GM19328 (cell line): ENCODE data around the gene PNRC2.
"Not testable (repeated sequence)": the region's sequence is repeated elsewhere in the genome, so short reads cannot be mapped to it uniquely, and the experiment has no call there.

Source experiments
- ATAC-seq: cut with Tn5 transposase; IDR thresholded peaks from one replicate; pipeline ENCODE4 v1.9.1; 2021; ENCODE audit warnings: mild to moderate bottlenecking, moderate library complexity; ENCODE audit not compliant: unreplicated experiment

PNRC2 gene

DNA sequence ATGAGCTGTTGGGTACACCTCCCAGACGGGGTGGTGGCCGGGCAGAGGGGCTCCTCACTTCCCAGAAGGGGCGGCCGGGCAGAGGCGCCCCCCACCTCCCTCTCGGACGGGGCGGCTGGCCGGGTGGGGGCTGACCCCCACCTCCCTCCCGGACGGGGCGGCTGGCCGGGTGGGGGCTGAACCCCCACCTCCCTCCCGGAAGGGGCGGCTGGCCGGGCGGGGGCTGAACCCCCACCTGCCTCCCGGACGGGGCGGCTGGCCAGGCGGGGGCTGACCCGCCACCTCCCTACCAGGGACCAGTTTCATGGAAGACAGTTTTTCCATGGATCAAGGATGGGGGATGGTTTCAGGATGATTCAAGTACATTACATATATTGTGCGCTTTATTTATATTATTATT, 27.4 kb downstream of the PNRC2 start:
- not testable (repeated sequence) for ATAC-seq

DNA sequence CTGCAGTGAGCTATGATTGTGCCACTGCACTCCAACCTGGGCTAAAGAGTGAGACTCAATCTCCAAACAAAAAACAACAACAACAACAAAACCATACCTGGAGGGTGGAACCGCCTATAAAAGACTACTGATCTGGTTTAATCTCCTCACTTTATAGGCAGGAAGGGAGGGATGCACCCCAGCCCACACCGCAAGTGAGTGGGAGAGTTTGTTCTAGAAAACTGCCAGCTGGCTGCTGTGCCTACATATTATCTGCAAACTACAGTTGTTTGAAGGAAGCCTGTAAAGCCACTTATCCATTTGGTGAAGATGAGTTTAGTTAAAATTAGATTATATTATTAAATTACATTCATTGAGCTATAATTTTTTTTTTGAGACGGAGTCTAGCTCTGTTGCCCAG, 29.6 kb downstream of the PNRC2 start:
- no peak for ATAC-seq

DNA sequence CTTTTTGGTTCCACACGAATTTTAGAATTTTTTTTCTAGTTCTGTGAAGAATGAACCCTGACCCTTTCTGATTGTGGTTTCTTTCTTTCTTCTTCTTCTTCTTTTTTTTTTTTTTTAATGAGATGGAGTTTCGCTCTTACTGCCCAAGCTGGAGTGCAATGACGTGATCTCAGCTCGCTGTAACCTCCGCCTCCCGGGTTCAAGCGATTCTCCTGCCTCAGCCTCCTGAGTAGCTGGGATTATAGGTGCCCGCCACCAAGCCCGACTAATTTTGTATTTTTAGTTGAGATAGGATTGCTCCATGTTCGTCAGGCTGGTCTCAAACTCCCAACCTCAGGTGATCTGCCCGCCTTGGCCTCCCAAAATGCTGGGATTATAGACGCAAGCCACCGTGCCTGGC, 32.4 kb downstream of the PNRC2 start:
- ATAC-seq = not testable (repeated sequence)

DNA sequence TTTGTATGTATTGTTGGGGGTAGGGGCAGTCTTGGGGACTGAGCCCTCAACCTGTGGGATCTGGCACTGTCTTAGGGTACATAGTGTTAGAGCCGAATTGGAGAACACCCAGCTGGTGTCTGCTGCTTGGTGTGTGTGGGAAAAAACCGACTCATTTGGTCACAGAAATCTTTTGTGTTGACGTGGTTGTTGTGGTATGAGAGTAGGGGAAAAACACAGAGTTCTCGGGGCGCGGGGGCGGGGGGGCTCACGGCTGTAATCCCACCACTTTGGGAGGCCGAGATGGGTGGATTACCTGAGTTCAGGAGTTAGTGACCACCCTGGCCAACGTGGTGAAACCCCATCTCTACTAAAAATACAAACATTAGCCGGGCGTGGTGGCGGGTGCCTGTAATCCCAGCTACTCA, 35.8 kb downstream of the PNRC2 start:
- ATAC-seq = no peak

DNA sequence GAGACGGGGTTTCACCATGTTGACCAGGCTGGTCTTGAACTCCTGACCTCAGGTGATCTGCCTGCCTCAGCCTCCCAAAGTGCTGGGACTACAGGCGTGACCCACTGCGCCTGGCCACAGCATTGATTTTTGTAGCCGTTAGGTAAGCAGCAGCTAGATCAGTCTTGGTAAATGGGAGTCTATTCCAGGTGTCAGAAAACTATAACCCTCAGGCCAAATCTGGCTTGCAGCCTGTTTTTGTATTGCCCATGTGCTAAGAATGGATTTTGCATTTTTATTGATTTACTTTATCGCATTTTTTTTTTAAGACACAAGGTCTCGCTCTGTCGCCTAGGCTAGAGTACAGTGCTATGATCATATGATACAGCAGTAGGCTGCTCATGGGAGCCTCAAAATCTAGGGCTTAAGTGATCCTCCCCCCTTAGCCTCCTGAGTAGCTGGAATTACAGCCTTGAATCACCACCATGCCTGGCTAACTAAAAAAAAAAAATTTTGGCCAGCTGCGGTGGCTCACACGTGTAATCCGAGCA, 37.1 kb downstream of the PNRC2 start:
- no peak for ATAC-seq

DNA sequence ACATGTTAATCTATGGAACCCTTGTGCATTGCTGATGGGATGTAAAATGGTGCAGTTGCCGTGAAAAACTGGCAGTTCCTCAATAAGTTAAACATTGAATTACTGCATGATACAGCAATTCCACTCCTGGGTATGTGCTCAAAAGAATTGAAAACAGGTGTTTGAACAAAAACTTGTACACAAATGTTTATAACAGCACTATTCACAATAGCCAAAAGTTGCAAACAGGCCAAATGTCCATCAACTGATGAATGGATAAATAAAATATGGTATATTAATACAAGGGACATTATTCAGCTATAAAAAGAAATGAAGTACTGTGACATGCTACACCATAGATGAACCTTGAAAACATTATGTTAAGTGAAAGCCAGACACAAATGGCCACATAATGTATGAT, 38.2 kb downstream of the PNRC2 start:
- ATAC-seq = no peak

DNA sequence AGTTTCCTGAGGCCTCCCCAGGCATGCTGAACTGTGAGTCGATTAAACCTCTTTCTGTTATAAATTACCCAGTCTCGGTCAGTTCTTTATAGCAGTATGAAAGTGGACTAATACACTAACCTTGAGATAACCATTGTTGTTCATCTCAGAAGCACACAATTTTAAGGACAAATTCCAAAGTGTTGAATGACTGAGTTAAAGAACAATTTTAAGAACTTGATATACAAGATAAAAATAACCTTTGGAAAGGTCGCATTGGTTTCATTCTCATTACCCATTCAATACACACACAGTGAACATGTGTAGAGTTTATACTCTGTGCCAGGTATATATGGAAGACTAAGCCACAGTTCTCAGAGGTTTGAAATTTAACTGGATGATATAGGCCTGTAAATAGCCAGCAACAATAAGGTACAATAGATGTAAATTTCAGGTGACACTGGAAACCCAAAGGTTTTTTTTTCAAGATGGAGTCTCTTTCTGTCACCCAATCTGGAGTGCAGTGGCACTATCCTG, 39.6 kb downstream of the PNRC2 start:
- no peak for ATAC-seq

DNA sequence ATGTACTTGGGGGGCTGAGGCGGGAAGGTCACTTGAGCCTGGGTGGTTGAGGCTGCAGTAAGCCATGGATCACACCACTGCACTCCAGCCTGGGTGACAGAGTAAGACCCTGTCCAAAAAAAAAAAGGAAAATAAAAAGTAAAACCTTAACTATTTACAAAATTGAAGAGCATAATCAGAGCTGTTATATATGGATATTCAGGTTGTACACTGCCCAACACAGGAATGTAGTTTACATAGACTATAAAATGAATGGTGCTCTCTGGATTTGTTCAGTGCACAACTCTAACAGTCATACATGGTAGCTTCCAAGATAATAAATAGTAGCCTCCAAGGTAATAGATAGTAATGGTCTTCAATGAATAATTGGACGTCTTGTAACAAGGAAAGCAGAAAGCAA, 43.1 kb downstream of the PNRC2 start:
- ATAC-seq = no peak

DNA sequence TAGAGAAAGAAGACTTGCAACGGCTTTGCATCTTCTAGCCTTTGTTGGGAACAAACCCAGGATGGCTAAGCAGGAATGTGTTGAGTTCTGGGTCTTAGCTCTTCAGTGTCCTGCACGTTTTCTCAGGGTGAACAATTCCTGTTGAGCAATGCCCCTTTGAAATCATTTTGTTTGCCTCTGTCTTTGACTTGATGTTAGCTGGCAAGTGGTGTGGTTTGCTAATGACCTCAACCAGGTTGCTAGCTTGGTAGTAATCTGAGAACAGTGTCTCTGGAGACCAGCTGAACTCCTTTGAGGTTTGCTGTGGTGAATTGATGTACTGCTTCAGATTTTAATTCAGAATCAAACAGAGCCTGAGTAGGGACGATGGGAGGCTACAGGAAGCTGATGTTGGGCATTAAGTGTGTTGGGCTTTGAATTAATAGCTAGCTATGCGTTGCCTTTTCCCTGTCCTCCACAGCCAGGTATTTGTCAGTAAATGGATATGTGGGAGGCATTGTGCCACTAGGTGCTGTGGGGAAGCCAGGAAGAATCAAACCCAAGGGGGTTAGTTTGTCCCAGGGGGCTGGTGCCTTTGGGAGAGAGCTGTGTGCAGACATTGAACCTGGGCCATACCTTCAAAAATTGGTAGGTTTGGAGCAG, 43.8 kb downstream of the PNRC2 start:
- ATAC-seq = no peak

DNA sequence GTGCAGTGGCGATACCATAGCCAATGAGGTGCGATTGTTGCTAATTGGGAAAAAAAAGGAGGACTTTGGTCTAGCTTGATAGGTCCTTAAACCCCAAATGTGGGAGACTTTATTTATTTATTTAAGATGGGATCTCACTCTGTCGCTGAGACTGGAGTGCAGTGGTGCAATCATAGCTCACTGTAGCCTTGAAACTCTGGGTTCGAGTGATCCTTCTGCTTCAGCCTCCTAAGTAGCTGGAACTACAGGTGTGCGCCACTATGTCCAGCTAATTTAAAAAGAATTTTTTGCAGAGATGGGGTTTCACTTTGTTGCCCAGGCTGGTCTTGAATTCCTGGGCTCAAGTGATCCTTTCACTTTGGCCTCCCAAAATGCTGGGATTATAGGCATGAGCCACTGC, 44.5 kb downstream of the PNRC2 start:
- no peak for ATAC-seq

DNA sequence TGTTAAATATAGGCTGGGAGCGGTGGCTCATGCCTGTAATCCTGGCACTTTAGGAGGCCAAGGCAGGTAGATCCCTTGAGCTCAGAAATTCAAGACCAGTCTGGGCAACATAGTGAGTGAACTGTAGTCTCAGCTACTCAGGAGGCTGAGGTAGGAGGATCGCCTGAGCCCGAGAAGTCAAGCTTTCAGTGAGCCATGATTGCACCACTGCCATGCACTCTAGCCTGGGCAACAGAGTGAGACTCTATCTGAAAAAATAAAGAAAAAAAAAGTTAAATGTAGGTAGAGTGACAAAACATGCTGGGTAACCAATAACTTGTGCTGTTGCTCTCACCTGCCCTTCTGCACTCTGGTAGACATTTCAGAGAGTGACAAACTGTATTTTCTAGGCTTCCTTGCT, 45.5 kb downstream of the PNRC2 start:
- ATAC-seq = no peak

DNA sequence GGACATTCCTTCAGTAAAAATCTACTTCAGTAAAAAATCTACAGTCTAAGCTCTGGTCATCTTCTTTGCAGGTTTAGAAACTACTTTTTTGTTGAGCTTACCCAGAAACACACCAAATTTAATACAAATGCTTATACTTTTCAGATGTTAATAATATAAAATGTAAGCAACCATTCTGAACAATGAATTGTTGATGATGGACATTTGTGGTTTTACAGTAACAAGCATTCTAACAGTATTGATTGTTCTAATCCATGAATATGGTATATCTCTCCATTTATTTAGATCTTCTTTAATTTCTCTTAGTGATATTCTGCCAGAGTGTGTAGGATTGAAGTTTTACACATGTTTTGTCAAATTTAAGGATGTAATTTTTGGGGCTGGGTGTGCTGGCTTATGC, 47.5 kb downstream of the PNRC2 start:
- no peak for ATAC-seq

DNA sequence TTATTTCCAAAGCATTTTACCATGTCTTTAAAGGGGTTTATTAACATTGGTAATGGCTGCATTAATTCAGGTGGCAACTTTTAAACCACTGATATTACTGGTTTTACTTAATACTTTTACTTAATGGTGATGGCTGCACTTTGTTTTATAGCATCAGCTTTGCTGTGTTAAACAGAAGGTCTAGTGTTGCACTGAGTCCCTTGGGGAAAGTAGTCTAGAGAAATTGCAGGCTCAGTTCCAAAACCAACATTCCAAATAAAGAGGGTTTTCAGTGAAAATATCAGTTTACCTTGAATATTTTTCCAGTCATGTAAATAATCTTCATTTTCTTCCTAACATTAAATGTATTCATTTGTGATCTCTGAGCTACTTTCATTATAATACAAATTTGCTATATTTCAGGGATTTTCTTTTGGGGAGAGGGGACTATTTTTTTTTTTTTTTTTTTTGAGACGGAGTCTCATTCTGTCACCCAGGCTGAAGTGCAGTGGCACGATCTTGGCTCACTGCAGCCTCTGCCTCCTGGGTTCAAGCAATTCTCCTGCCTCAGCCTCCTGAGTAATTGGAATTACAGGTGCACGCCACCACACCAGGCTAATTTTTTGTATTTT, 49.1 kb downstream of the PNRC2 start:
- not testable (repeated sequence) for ATAC-seq

DNA sequence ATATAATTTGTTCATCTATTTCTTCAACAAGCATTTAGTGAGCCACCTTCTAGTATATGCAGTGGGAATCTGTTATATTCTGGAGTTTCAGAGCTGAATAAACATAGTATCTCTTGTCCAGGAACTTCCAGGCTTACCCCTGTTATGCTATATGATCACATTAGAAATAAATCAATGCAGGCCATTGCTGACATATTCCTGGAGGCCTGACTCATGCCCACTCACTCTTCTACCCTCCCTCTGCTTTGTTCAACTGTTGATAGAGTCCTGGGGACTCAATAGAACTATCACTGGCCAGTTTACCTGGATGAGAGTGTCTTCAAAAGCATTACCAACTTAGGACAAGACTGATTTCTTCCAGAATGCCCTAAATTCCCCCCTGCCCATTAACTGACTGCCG, 49.8 kb downstream of the PNRC2 start:
- no peak for ATAC-seq

DNA sequence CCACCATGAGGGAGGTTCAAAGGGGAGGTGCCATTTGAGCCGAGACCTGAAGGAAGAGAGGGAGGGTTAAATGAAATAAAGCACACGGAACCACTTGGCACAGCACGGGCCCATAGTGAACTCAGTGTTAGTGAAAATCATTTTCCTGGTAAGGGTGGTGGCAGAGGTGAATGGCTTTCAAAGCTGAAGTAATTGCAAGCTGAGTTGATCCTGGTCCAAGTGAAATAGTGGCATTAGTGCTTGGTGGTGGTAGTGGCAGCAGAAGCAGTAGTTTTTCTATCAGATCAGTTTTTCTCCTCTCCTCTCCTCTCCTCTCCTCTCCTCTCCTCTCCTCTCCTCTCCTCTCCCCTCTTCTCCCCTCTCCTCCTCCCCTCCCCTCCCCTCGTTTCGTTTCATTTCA, 51.0 kb downstream of the PNRC2 start:
- no peak for ATAC-seq

DNA sequence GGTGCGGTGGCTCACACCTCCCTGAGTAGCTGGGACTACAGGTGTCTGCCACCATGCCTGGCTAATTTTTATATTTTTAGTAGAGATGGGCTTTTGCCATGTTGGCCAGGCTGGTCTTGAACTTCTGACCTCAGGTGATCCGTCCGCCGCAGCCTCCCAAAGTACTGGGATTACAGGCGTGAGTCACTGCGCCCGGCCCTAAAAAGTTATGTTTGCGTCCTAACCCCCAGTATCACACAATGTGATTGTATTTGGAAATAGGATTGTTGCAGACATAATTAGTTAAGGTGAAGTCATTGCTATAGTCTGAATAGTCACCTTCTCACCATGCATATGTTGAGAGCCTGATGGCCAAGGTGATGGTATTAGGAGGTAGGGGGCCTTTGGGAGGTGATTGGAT, 53.2 kb downstream of the PNRC2 start:
- ATAC-seq = not testable (repeated sequence)
